ENCODE measurements around the gene S100A6. TPM values are rescaled to one million over a fixed set of nuclear protein-coding genes. Genes with fewer than 3 reads are reported as not detected.

Gene S100A6
- polyA plus RNA-seq, 2 of the 4 experiments (the other 2 are of a cell fraction): 898 to 3,552 TPM

DNA sequence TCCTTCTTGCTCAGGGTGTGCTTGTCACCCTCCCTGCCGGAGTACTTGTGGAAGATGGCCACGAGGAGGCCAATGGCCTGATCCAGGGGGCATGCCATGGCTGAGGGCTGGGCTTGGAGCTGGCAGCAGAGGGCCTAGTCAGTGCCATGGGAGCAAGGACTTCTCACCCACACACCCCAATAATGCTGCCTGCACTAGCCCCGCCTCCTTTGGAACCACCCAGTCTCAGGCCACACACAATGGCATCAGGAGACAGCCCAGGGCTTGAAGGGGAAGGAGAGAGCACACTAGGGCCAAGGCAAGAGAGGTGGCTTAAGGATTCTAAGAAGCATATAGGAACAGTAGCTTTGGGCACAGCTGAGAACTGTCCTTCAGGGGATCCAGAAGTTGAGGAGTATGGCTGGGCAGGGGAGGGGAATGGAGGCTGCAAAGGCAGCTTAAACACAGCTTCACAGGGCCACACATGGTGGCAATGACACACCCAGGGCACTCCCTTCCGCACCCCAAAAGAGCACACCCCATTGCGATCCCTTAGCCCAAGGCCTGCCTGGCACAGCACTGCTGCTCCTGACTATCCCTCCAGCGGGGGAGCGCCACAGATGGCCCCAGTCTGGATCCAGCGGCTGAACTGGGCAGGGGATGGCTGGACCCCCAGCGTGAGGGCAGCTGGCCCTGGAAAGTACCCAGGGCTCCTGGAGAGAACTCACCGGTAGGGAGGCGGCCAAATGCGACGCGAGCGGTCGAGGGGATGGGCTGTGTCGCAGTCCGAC, at the start of gene S100A6 (continued):
- no peak for TF ChIP-seq CHD2 (IDR thresholded peaks at IDR 0.05; ENCODE audit: low read length, partially characterized antibody)
- peak; percentile 95 for TF ChIP-seq POLR2A (IDR thresholded peaks at IDR 0.05; ENCODE audit: low read length)
- no peak; a peak in 1 of 5 replicates for TF ChIP-seq RAD21 (conservative IDR thresholded peaks at IDR 0.05 in 1 of 2, IDR thresholded peaks at IDR 0.05 in 1 of 2)

DNA sequence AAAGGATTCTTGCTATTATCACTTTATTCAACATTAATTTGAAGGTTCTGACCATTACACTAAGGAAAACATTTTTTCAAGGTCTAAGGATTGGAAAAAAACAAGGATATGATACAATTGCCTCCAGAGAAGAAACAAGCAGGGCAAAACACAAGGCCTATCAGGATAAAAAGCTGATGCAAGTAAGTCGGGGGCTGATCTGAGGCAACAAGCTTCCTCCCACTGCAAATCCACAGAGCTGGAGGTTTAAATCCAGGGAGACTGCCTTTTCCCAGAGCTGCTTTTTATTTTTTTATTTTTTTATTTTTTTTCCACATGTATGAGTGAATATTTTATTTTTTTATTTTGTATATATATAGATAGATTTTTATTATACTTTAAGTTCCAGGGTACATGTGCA, 49.2 kb upstream of the S100A6 start:
- no peaks in the 10 kb centered on the region for H3K9me3 ChIP-seq
- FAIRE-seq (no peak), DNase-seq (ENCODE audit: low read depth in 1 of 2, low spot score in 1 of 2) (no peak), ATAC-seq (no peak)
- WGBS (ENCODE audit: missing lambda C conversion rate): 74% methylated on average over 1 of the region's 1 CpG
- no peak for TF ChIP-seq ZNF302 (CRISPR knock-in tag; IDR thresholded peaks at IDR 0.05)
- no peak for TF ChIP-seq CBX2 (IDR thresholded peaks at IDR 0.05; ENCODE audit: borderline replicate concordance, low read depth)
- no peak for TF ChIP-seq CHD2 (IDR thresholded peaks at IDR 0.05; ENCODE audit: low read length, partially characterized antibody)
- no peak for TF ChIP-seq ZFP36 (IDR thresholded peaks at IDR 0.05; ENCODE audit: borderline replicate concordance, partially characterized antibody)
- TF ChIP-seq ESRRA (IDR thresholded peaks at IDR 0.05; ENCODE audit: borderline replicate concordance, low read length): no peak
- TF ChIP-seq, protein P1, sequence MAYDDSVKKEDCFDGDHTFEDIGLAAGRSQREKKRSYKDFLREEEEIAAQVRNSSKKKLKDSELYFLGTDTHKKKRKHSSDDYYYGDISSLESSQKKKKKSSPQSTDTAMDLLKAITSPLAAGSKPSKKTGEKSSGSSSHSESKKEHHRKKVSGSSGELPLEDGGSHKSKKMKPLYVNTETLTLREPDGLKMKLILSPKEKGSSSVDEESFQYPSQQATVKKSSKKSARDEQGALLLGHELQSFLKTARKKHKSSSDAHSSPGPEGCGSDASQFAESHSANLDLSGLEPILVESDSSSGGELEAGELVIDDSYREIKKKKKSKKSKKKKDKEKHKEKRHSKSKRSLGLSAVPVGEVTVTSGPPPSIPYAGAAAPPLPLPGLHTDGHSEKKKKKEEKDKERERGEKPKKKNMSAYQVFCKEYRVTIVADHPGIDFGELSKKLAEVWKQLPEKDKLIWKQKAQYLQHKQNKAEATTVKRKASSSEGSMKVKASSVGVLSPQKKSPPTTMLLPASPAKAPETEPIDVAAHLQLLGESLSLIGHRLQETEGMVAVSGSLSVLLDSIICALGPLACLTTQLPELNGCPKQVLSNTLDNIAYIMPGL (CRISPR knock-in tag; IDR thresholded peaks at IDR 0.05; ENCODE audit: borderline replicate concordance): no peak
- TF ChIP-seq, protein P2, sequence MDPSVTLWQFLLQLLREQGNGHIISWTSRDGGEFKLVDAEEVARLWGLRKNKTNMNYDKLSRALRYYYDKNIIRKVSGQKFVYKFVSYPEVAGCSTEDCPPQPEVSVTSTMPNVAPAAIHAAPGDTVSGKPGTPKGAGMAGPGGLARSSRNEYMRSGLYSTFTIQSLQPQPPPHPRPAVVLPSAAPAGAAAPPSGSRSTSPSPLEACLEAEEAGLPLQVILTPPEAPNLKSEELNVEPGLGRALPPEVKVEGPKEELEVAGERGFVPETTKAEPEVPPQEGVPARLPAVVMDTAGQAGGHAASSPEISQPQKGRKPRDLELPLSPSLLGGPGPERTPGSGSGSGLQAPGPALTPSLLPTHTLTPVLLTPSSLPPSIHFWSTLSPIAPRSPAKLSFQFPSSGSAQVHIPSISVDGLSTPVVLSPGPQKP (IDR thresholded peaks at IDR 0.05; ENCODE audit: low read depth, low read length): no peak
- TF ChIP-seq, protein P3, sequence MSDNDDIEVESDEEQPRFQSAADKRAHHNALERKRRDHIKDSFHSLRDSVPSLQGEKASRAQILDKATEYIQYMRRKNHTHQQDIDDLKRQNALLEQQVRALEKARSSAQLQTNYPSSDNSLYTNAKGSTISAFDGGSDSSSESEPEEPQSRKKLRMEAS (IDR thresholded peaks at IDR 0.05): no peak
- TF ChIP-seq FOSL2 (IDR thresholded peaks at IDR 0.05): no peak
- TF ChIP-seq FOSL2 (CRISPR knock-in tag; IDR thresholded peaks at IDR 0.05): no peak
- no peak for TF ChIP-seq ZC3H11A (IDR thresholded peaks at IDR 0.05)
- no peak for TF ChIP-seq RCOR1 (IDR thresholded peaks at IDR 0.05; ENCODE audit: low read depth, low read length)
- TF ChIP-seq CHD4 (IDR thresholded peaks at IDR 0.05; ENCODE audit: borderline replicate concordance): no peak
- no peak for TF ChIP-seq PHF8 (IDR thresholded peaks at IDR 0.05; ENCODE audit: borderline replicate concordance, low read depth)
- TF ChIP-seq, protein P4, sequence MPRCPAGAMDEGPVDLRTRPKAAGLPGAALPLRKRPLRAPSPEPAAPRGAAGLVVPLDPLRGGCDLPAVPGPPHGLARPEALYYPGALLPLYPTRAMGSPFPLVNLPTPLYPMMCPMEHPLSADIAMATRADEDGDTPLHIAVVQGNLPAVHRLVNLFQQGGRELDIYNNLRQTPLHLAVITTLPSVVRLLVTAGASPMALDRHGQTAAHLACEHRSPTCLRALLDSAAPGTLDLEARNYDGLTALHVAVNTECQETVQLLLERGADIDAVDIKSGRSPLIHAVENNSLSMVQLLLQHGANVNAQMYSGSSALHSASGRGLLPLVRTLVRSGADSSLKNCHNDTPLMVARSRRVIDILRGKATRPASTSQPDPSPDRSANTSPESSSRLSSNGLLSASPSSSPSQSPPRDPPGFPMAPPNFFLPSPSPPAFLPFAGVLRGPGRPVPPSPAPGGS (IDR thresholded peaks at IDR 0.05): no peak
- no peak for TF ChIP-seq RNF2 (IDR thresholded peaks at IDR 0.05; ENCODE audit: borderline replicate concordance, low read depth)
- 0 out of 3 replicates have a peak, but pooled peaks cover 7% of the 10 kb centered on the region for H3K4me1 ChIP-seq
- ChIA-PET POLR2A (interaction anchor here (1.3 kb wide), 1 partner anchor 42 kb away, joined by 3 read pairs; the partner anchor contains the start of gene S100A13), CTCF (interaction anchor here (0.9 to 3.3 kb wide), 6 partner anchors 8 to 52 kb away, joined by 3 to 34 read pairs (median 6); partner anchors contain the start of genes S100A1 and S100A13)
- no peak overlapping the region for H3K4me2 ChIP-seq
- H3K4me3 ChIP-seq: no peak overlapping the region
- no peak overlapping the region for H3K27ac ChIP-seq

DNA sequence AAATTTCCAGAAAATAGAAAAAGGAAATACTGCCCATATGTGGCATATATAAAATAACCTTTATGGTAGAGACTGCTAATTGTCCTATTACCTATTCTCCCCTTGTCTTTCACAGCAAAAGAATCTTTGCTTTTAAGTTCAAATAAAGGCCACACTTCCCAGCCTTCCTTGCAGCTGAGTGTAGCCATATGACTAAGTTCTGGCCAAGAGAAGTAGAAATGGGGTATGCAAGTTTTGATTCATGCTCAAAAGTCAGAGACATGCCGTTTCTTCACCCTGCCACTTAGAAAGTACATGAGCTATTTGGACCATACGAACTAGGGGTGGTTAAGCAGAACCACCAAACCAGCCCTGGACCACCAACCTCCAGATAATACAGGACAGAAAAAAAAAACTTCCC, 48.2 kb upstream of the S100A6 start:
- ChIA-PET CTCF (interaction anchor here (0.7 to 2.1 kb wide), 3 partner anchors 9 to 50 kb away, joined by 3 to 7 read pairs (median 5); partner anchors contain the start of genes CHTOP, S100A1 and S100A13), POLR2A (interaction anchor here (1.3 kb wide), 1 partner anchor 43 kb away, joined by 3 read pairs; the partner anchor contains the start of gene S100A13)
- 61% methylated on average over 2 of the region's 2 CpGs for WGBS (ENCODE audit: missing lambda C conversion rate)
- DNase-seq (ENCODE audit: low read depth in 1 of 2, low spot score in 1 of 2) (no peak), FAIRE-seq (no peak), ATAC-seq (no peak)
- no peak for TF ChIP-seq KDM5A (IDR thresholded peaks at IDR 0.05)
- TF ChIP-seq GATA3 (IDR thresholded peaks at IDR 0.05; ENCODE audit: borderline replicate concordance): no peak
- TF ChIP-seq RCOR1 (IDR thresholded peaks at IDR 0.05; ENCODE audit: low read depth, low read length): no peak
- no peak for TF ChIP-seq ESRRA (IDR thresholded peaks at IDR 0.05; ENCODE audit: borderline replicate concordance, low read length)
- TF ChIP-seq, protein P1 (CRISPR knock-in tag; IDR thresholded peaks at IDR 0.05; ENCODE audit: borderline replicate concordance): no peak
- TF ChIP-seq FOXS1 (CRISPR knock-in tag; IDR thresholded peaks at IDR 0.05): no peak
- TF ChIP-seq SREBF2 (IDR thresholded peaks at IDR 0.05): no peak
- no peak for TF ChIP-seq CHD2 (IDR thresholded peaks at IDR 0.05; ENCODE audit: low read length, partially characterized antibody)
- no peak for TF ChIP-seq ZNF302 (CRISPR knock-in tag; IDR thresholded peaks at IDR 0.05)
- TF ChIP-seq, protein P5, sequence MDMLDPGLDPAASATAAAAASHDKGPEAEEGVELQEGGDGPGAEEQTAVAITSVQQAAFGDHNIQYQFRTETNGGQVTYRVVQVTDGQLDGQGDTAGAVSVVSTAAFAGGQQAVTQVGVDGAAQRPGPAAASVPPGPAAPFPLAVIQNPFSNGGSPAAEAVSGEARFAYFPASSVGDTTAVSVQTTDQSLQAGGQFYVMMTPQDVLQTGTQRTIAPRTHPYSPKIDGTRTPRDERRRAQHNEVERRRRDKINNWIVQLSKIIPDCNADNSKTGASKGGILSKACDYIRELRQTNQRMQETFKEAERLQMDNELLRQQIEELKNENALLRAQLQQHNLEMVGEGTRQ (IDR thresholded peaks at IDR 0.05): no peak
- TF ChIP-seq POLR2AphosphoS2 (conservative IDR thresholded peaks at IDR 0.05; ENCODE audit: low read length): no peak
- Histone ChIP-seq H3K9me3 (no peaks in the 10 kb centered on the region), H3K4me1 (peaks cover 7% of the 10 kb centered on the region; the same call in 1 of the 3 replicates), H3K4me3 (no peak overlapping the region), H3K27ac (no peak overlapping the region), H3K4me2 (no peak overlapping the region)

Measured in A549 (cell line).